Large intestine (tissue), 3 donors: ENCODE results near the gene TRPC4. TPM values are rescaled to one million over a fixed set of nuclear protein-coding genes. Genes with fewer than 3 reads are reported as not detected.
A peak's percentile ranks its signal among the peaks of the same experiment; 100 is the strongest.

Experiments
- DNase-seq, 2 donors: peaks; one replicate each; pipeline versions ENCODE4 v3.0.0 to v3.0.0-alpha.2; 2013
- H3K27ac ChIP-seq: one replicate; pipeline ENCODE4 v1.5.1; 2013; ENCODE audit warnings: low read length
- H3K27me3 ChIP-seq: 2 replicates; pipeline ENCODE4 v1.6.1; 2013; ENCODE audit warnings: low read length; ENCODE audit not compliant: control insufficient read depth, insufficient read depth
- H3K36me3 ChIP-seq: 2 replicates; pipeline ENCODE4 v1.6.1; 2013; ENCODE audit warnings: low read length; ENCODE audit not compliant: control insufficient read depth, insufficient read depth
- H3K4me1 ChIP-seq: one replicate; pipeline ENCODE4 v1.6.1; 2013; ENCODE audit warnings: low read length; ENCODE audit not compliant: control insufficient read depth, insufficient read depth
- H3K4me3 ChIP-seq: one replicate; pipeline ENCODE4 v1.5.1; 2013; ENCODE audit warnings: low read length
- H3K9me3 ChIP-seq: one replicate; pipeline ENCODE4 v1.6.1; 2013; ENCODE audit warnings: mild to moderate bottlenecking, low read depth, low read length, moderate library complexity; ENCODE audit not compliant: control insufficient read depth
- WGBS: methylation state at CpG from one replicate; pipeline ENCODE4 v1.1.5; 2013; ENCODE audit warnings: low lambda C conversion rate; ENCODE audit not compliant: insufficient coverage; 5-methylcytosine and 5-hydroxymethylcytosine counted together
- polyA plus RNA-seq: library from polyadenylated mRNA; unstranded; fragments of 120-200 nt; gene quantifications from one replicate; pipeline ENCODE4 v1.2.1, GENCODE V29; 2013

The TRPC4 gene
- polyA plus RNA-seq, 1 donor, result 1.3 TPM

GRCh38 chr13:37889102-37889501 lies 19.5 kb upstream of the TRPC4 start:
- H3K36me3 ChIP-seq, result no peaks in the 10 kb centered on the region
- H3K27me3 ChIP-seq, result no peaks in the 10 kb centered on the region
- H3K4me3 ChIP-seq, result no peak overlapping the region
- H3K27ac ChIP-seq, result no peak overlapping the region
- H3K9me3 ChIP-seq, result no peaks in the 10 kb centered on the region
- no peaks in the 10 kb centered on the region for H3K4me1 ChIP-seq
- 100% methylated on average over 2 of the region's 2 CpGs for WGBS
- no peak for DNase-seq

DNA sequence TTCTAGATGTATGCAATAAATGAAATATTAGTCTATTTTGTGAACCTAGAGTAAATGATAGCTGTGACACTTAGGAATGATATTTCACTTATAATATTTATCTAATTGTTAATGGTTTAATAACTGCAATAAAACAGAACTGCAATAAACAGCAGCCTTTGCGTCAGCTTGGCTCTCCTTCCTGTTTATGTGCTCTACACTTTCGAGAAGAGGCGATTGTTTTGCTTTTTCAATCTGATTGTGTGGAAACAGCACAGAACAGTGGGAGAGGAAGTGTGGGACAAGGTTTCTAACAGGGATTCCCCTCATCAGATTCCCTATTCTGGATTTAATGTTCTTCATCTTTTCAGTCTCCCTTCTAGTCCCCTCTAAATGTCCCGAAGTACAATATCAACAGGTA lies 17.3 kb upstream of the TRPC4 start:
- no peaks in the 10 kb centered on the region for H3K4me1 ChIP-seq
- no peak overlapping the region for H3K4me3 ChIP-seq
- H3K27ac ChIP-seq, result no peak overlapping the region
- peak in 1 of 2 donors; percentile 44 for DNase-seq
- no peaks in the 10 kb centered on the region for H3K36me3 ChIP-seq
- no peaks in the 10 kb centered on the region for H3K9me3 ChIP-seq
- no peaks in the 10 kb centered on the region for H3K27me3 ChIP-seq
- WGBS, result 20% methylated on average over 2 of the region's 4 CpGs

DNA sequence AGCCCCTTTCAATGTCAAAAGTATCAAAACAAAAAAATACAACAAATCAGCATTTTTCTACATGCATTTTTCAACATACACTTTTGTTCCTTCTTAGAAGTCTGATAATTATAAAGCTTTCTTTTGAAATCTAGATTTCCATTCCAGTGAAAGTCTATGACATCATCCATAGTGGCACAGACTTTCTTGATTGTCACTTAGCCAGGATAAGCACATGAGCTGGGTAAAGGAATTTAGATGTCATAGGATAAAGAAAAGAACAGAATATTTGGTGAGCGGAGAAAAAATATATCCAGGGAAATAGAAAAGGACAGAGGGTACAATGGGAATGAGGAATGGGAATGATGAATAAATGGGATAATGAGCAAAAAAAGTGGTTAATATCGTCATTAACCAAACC lies 15.1 kb upstream of the TRPC4 start:
- 100% methylated on average over 1 of the region's 2 CpGs for WGBS
- Histone ChIP-seq H3K4me1 (no peaks in the 10 kb centered on the region), H3K9me3 (no peaks in the 10 kb centered on the region), H3K36me3 (no peaks in the 10 kb centered on the region), H3K27me3 (no peaks in the 10 kb centered on the region), H3K27ac (no peak overlapping the region), H3K4me3 (no peak overlapping the region)
- no peak for DNase-seq

DNA sequence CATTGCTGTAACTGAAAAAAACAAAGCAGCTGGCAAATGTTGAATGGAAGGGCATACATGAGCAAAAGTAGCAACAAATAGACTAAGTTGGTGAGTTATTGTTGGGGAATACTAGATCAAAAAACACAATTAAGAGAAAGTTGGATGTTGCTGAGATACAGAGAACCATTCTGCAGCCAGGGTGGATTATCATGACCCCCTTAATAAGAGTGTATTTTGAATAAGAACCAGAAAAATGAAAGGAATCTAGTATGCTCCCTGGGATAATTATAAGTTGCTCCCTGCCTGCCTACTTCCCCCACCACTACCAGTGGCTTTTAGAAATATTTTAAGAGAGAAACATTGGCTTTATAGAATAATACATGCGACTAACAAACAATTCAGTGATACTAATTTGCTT lies 14.5 kb upstream of the TRPC4 start:
- Histone ChIP-seq H3K27me3 (no peaks in the 10 kb centered on the region), H3K27ac (no peak overlapping the region), H3K4me3 (no peak overlapping the region), H3K4me1 (no peaks in the 10 kb centered on the region), H3K9me3 (no peaks in the 10 kb centered on the region), H3K36me3 (no peaks in the 10 kb centered on the region)
- DNase-seq, result no peak
- no CpG with 5 or more reads among the region's 1 CpG for WGBS

DNA sequence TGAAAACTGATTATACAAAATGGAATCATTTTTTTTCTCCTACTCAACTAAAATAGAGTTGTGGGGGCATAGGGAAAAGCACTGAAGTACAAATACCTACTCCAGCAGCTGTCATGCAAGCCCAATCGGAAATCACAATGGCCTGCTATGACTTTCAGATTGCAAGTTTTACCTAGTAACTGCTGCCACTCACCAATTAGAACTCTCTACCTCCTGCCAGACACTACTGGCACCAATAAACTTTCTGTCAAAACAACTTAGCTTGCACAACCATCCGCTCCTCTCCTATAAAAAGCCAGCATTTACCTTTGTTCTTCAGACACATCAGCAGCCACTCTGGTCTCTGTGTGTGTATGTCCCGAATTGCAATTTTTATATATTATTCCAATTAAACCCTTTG lies 9.3 kb upstream of the TRPC4 start:
- DNase-seq, result no peak
- no peak overlapping the region for H3K4me3 ChIP-seq
- WGBS, result 100% methylated on average over 1 of the region's 3 CpGs
- H3K4me1 ChIP-seq, result no peaks in the 10 kb centered on the region
- no peaks in the 10 kb centered on the region for H3K27me3 ChIP-seq
- H3K36me3 ChIP-seq, result no peaks in the 10 kb centered on the region
- no peaks in the 10 kb centered on the region for H3K9me3 ChIP-seq
- no peak overlapping the region for H3K27ac ChIP-seq

GRCh38 chr13:37878496-37878895 lies 8.9 kb upstream of the TRPC4 start:
- Histone ChIP-seq H3K27ac (no peak overlapping the region), H3K27me3 (no peaks in the 10 kb centered on the region)
- no CpG with 5 or more reads among the region's 1 CpG for WGBS

GRCh38 chr13:37870895-37871550 lies 1.5 kb upstream of the TRPC4 start:
- no peaks in the 10 kb centered on the region for H3K36me3 ChIP-seq
- DNase-seq, result no peak
- no peaks in the 10 kb centered on the region for H3K9me3 ChIP-seq
- WGBS, result 57% methylated on average over 2 of the region's 10 CpGs
- no peak overlapping the region for H3K27ac ChIP-seq
- H3K4me1 ChIP-seq, result peaks cover 2% of the 10 kb centered on the region
- peaks cover 29% of the 10 kb centered on the region for H3K27me3 ChIP-seq
- H3K4me3 ChIP-seq, result no peak overlapping the region

More at GRCh38 chr13:37878496-37878895, 8.9 kb upstream of the TRPC4 start:
- no peak for DNase-seq
- H3K36me3 ChIP-seq, result no peaks in the 10 kb centered on the region
- no peaks in the 10 kb centered on the region for H3K9me3 ChIP-seq
- H3K4me1 ChIP-seq, result no peaks in the 10 kb centered on the region
- H3K4me3 ChIP-seq, result no peak overlapping the region

DNA sequence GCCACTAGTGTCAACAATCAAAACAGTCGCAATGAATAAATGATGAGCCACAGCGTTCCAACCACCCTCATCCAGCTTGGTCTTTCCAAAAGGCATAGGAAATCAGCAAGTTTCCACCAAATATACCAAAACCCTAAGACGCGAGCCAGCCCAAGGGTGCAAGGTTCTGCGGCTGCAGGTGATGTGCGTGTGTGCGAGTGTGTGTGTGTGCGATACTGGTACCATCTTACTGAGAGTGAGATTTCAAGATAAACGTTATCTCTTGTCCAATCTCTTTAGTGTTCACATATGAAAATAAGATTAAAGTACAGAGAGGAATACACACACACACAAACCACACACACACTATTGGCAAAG lies 895 bp upstream of the TRPC4 start:
- Histone ChIP-seq H3K27ac (no peak overlapping the region), H3K4me3 (peak overlapping the region; percentile 43), H3K27me3 (peaks cover 29% of the 10 kb centered on the region), H3K9me3 (no peaks in the 10 kb centered on the region), H3K4me1 (peaks cover 2% of the 10 kb centered on the region), H3K36me3 (no peaks in the 10 kb centered on the region)
- WGBS, result no CpG with 5 or more reads among the region's 9 CpGs
- DNase-seq, result no peak

DNA sequence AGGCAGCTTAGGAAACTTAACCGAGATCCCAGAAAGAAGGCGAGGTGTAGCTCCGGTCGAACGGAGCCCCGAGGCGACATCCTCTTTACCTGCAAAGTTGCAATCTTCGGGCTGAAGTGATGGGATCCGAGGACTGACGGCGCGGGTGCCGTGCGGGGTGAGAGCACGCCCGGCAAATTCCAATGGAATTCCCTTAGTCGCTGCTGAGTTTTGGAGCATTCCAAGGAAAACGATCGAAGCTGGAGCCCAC lies 141 bp downstream of the TRPC4 start:
- peak overlapping the region; percentile 43 for H3K4me3 ChIP-seq
- H3K9me3 ChIP-seq, result no peaks in the 10 kb centered on the region
- peaks cover 29% of the 10 kb centered on the region for H3K27me3 ChIP-seq
- H3K27ac ChIP-seq, result no peak overlapping the region
- H3K4me1 ChIP-seq, result peaks cover 2% of the 10 kb centered on the region
- H3K36me3 ChIP-seq, result no peaks in the 10 kb centered on the region
- peak in 1 of 2 donors; percentile 17 for DNase-seq
- WGBS, result no CpG with 5 or more reads among the region's 19 CpGs

DNA sequence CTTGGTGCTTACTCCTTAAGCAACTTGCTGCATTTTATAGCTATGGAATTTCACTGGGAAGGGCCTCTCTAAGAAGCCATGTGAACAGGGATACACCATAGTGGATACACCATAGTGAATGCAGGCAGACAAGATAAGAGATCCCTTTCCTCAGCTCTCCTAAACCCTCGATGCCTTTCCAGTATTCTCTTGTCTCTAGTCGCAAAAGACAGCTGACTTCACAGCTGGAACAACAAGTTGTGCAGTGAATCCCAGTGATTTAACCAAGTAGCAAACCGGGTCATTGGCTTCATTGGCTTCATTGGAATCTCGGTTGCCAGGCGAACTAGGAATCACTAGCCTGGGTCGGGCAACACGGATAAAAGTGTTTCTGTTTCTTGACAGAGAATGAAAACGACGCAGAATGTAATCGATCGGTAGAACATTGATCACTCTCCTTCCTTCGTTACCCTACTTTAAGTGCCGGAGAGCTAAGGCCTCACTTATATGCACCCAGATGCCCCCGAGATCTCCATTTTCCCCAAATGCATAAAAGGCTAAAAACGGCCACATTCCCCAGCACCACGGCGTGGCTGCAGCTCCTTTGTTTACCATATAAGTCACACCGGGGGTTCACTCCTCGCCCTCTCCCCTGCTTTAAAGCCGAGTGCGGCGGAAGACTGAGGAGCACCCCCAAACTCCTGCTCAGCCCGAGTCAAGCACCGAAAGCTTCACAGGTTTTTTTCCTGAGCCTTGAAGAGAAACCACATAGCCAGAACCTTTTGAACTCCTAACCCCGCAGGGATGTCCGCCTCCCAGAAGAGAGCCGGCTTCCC lies 674 bp downstream of the TRPC4 start:
- Histone ChIP-seq H3K27me3 (peaks cover 29% of the 10 kb centered on the region), H3K4me3 (peak overlapping the region; percentile 43), H3K27ac (no peak overlapping the region), H3K9me3 (no peaks in the 10 kb centered on the region), H3K4me1 (peaks cover 2% of the 10 kb centered on the region), H3K36me3 (no peaks in the 10 kb centered on the region)
- WGBS, result no CpG with 5 or more reads among the region's 27 CpGs
- DNase-seq, result peak in 1 of 2 donors; percentile 17

GRCh38 chr13:37863708-37864107 lies 5.9 kb downstream of the TRPC4 start:
- Histone ChIP-seq H3K4me3 (no peak overlapping the region), H3K4me1 (no peaks in the 10 kb centered on the region), H3K27ac (no peak overlapping the region), H3K27me3 (peaks cover 3% of the 10 kb centered on the region), H3K9me3 (no peaks in the 10 kb centered on the region), H3K36me3 (no peaks in the 10 kb centered on the region)
- no peak for DNase-seq
- WGBS, result 100% methylated on average over 1 of the region's 1 CpG
